OCI-LY3 (cell line): ENCODE measurements around the gene PACRG.

Experiments
- H2AFZ ChIP-seq: fragments of 200-600, 300-600 bp; shearing (Covaris generic); 2 replicates; pipeline ENCODE4 v1.6.0; 2014; ENCODE audit warnings: antibody characterized with exemption, low read depth, low read length
- H3K27ac ChIP-seq: fragments of 200-600, 300-600 bp; sonication (generic); 2 replicates; pipeline ENCODE4 v1.5.1; 2014; ENCODE audit warnings: mild to moderate bottlenecking, low read length, moderate library complexity, mixed read lengths
- H3K27me3 ChIP-seq: fragments of 200-600, 300-600 bp; sonication (generic); 2 replicates; pipeline ENCODE4 v1.6.1; 2014; ENCODE audit warnings: low read depth, low read length, mixed read lengths
- H3K36me3 ChIP-seq: fragments of 200-600, 300-600 bp; sonication (generic); replicated peaks from 2 replicates; pipeline ENCODE3; 2014; ENCODE audit warnings: low read depth, low read length, mixed read lengths
- H3K4me1 ChIP-seq: fragments of 300-600, 200-600 bp; sonication (generic); 2 replicates; pipeline ENCODE4 v1.6.1; 2014; ENCODE audit warnings: low read length, mixed read lengths
- H3K4me2 ChIP-seq: fragments of 200-600, 300-600 bp; sonication (generic); 2 replicates; pipeline ENCODE4 v1.6.1; 2014; ENCODE audit warnings: low read length, mixed read lengths
- H3K4me3 ChIP-seq: fragments of 300-600, 200-600 bp; sonication (generic); 2 replicates; pipeline ENCODE4 v1.5.1; 2014; ENCODE audit warnings: antibody characterized with exemption, mild to moderate bottlenecking, low read length, moderate library complexity
- H3K79me2 ChIP-seq: fragments of 300-600, 200-600 bp; shearing (Covaris generic); 2 replicates; pipeline ENCODE4 v1.6.1; 2014; ENCODE audit warnings: mild to moderate bottlenecking, low read length, mixed read lengths
- H3K9ac ChIP-seq: fragments of 300-600, 200-600 bp; shearing (Covaris generic); 2 replicates; pipeline ENCODE4 v1.6.0; 2014; ENCODE audit warnings: mild to moderate bottlenecking, low read length, moderate library complexity
- H3K9me3 ChIP-seq: fragments of 200-600, 300-600 bp; shearing (Covaris generic); 2 replicates; pipeline ENCODE4 v1.6.1; 2014; ENCODE audit warnings: low read length, mixed read lengths; ENCODE audit not compliant: insufficient read depth
- H4K20me1 ChIP-seq: fragments of 200-600, 300-600 bp; sonication (generic); 2 replicates; pipeline ENCODE4 v1.6.1; 2016; ENCODE audit warnings: low read length, mixed read lengths; ENCODE audit not compliant: insufficient read depth
- CTCF ChIP-seq: fragments of 200-600, 300-600 bp; sonication (generic); IDR thresholded peaks from 2 replicates; pipeline ENCODE4 v1.5.1; 2014; ENCODE audit warnings: antibody characterized with exemption, low read length, low read depth
- EZH2phosphoT487 ChIP-seq: fragments of 200-600 bp; shearing (Covaris generic); IDR thresholded peaks from 2 replicates; pipeline ENCODE4 v1.6.1; 2018; ENCODE audit warnings: antibody characterized with exemption, mixed run types, low read depth

Gene PACRG

GRCh38 chr6:162719528-162719927, 8.2 kb upstream of the PACRG start:
- no peak overlapping the region for H3K9ac ChIP-seq
- H3K36me3 ChIP-seq, result no peaks in the 10 kb centered on the region
- H3K4me2 ChIP-seq, result no peak overlapping the region
- H4K20me1 ChIP-seq, result no peaks in the 10 kb centered on the region
- no peaks in the 10 kb centered on the region for H3K79me2 ChIP-seq
- H3K27ac ChIP-seq, result no peak overlapping the region
- H2AFZ ChIP-seq, result no peak overlapping the region
- TF ChIP-seq EZH2phosphoT487, result no peak
- no peak for TF ChIP-seq CTCF
- no peaks in the 10 kb centered on the region for H3K27me3 ChIP-seq
- no peak overlapping the region for H3K4me3 ChIP-seq
- no peaks in the 10 kb centered on the region for H3K4me1 ChIP-seq
- no peaks in the 10 kb centered on the region for H3K9me3 ChIP-seq

GRCh38 chr6:162721404-162721687, 6.4 kb upstream of the PACRG start:
- no peaks in the 10 kb centered on the region for H3K36me3 ChIP-seq
- no peaks in the 10 kb centered on the region for H3K9me3 ChIP-seq
- no peak overlapping the region for H3K4me2 ChIP-seq
- H2AFZ ChIP-seq, result no peak overlapping the region
- H3K4me1 ChIP-seq, result no peaks in the 10 kb centered on the region
- TF ChIP-seq EZH2phosphoT487, result no peak
- no peak overlapping the region for H3K4me3 ChIP-seq
- no peaks in the 10 kb centered on the region for H3K27me3 ChIP-seq
- no peaks in the 10 kb centered on the region for H3K79me2 ChIP-seq
- H3K27ac ChIP-seq, result no peak overlapping the region
- no peaks in the 10 kb centered on the region for H4K20me1 ChIP-seq
- H3K9ac ChIP-seq, result no peak overlapping the region

DNA sequence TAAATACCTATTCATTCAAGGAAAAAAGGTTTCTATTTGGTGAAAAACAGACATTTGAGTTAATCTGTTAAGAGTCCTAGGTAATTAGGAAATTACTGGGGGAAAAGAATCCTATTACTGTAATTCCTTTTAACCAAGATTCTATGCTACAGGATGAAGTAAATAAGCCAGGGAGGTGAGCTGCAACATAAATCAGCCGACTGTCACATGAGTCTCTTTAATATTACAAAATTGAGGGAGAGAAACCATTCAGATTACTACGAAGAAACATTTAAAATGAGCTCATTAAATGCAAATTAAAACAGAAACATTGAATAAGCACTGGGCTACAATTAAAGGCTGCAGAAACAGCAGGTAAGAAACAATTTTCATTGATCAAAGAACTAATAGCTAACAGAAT, 5.5 kb upstream of the PACRG start:
- no peaks in the 10 kb centered on the region for H4K20me1 ChIP-seq
- no peak overlapping the region for H3K9ac ChIP-seq
- no peaks in the 10 kb centered on the region for H3K27me3 ChIP-seq
- H3K36me3 ChIP-seq, result no peaks in the 10 kb centered on the region
- H3K79me2 ChIP-seq, result no peaks in the 10 kb centered on the region
- H2AFZ ChIP-seq, result no peak overlapping the region
- H3K27ac ChIP-seq, result no peak overlapping the region
- no peak overlapping the region for H3K4me3 ChIP-seq
- H3K4me2 ChIP-seq, result no peak overlapping the region
- TF ChIP-seq CTCF (no peak), EZH2phosphoT487 (no peak)
- no peaks in the 10 kb centered on the region for H3K4me1 ChIP-seq
- no peaks in the 10 kb centered on the region for H3K9me3 ChIP-seq

GRCh38 chr6:162722633-162723032, 5.1 kb upstream of the PACRG start:
- no peaks in the 10 kb centered on the region for H3K4me1 ChIP-seq
- H3K36me3 ChIP-seq, result no peaks in the 10 kb centered on the region
- no peaks in the 10 kb centered on the region for H3K79me2 ChIP-seq
- no peak overlapping the region for H3K27ac ChIP-seq
- TF ChIP-seq CTCF, result no peak
- no peak for TF ChIP-seq EZH2phosphoT487
- no peak overlapping the region for H2AFZ ChIP-seq
- H3K9me3 ChIP-seq, result no peaks in the 10 kb centered on the region
- H3K4me3 ChIP-seq, result no peak overlapping the region
- no peak overlapping the region for H3K4me2 ChIP-seq
- no peaks in the 10 kb centered on the region for H4K20me1 ChIP-seq
- H3K27me3 ChIP-seq, result no peaks in the 10 kb centered on the region
- no peak overlapping the region for H3K9ac ChIP-seq

DNA sequence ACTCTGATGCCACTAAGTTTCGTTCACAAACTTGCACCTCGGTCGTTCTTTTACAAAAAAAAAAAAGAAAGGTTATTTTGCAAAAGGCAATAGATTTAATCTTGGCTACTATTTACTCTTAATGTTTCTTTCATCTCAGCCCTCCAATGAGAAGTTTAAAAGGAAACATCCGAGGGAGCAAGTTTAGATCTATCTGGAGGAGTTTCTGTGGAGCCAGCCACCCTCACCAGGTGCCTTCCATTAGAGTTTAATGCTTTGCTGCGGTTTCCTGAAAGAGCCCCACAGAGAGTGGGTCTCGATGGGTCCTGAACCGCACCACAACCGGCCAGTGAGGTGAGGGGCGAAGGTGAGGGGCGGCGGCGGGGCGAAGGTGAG, 840 bp upstream of the PACRG start:
- Histone ChIP-seq H3K27me3 (no peaks in the 10 kb centered on the region), H3K9me3 (no peaks in the 10 kb centered on the region), H3K4me3 (no peak overlapping the region), H3K4me2 (no peak overlapping the region), H4K20me1 (no peaks in the 10 kb centered on the region), H2AFZ (no peak overlapping the region), H3K4me1 (no peaks in the 10 kb centered on the region), H3K36me3 (no peaks in the 10 kb centered on the region), H3K79me2 (no peaks in the 10 kb centered on the region), H3K9ac (no peak overlapping the region), H3K27ac (no peak overlapping the region)
- TF ChIP-seq EZH2phosphoT487 (no peak), CTCF (no peak)
